IMR-90 (cell line): ENCODE data around the gene C1orf52.

Experiments
- CTCF ChIP-seq: conservative IDR thresholded peaks from 2 replicates; pipeline ENCODE4 v1.5.1; 2012; ENCODE audit warnings: mild to moderate bottlenecking, low read depth, low read length, improper control_type of control experiment
- RAD21 ChIP-seq: IDR thresholded peaks from 2 replicates; pipeline ENCODE4 v1.6.1; 2012; ENCODE audit warnings: low read length, improper control_type of control experiment
- RFX5 ChIP-seq: IDR thresholded peaks from 2 replicates; pipeline ENCODE4 v1.8.0; 2012; ENCODE audit warnings: low read depth, mild to moderate bottlenecking, low read length, moderate library complexity
- SMC3 ChIP-seq: fragments of 150-350 bp; IDR thresholded peaks from 2 replicates; pipeline ENCODE4 v1.6.1; 2016; ENCODE audit warnings: low read depth, mild to moderate bottlenecking, antibody characterized with exemption, low read length, moderate library complexity

GRCh38 chr1:85223334-85223733, 36.1 kb downstream of the C1orf52 start:
- TF ChIP-seq RAD21: no peak
- TF ChIP-seq RFX5: no peak
- no peak for TF ChIP-seq CTCF
- TF ChIP-seq SMC3: no peak
